ENCODE data around the gene LYPD6. TPM values are rescaled to one million over a fixed set of nuclear protein-coding genes. Genes with fewer than 3 reads are reported as not detected.

Gene LYPD6
- total and polyA plus RNA-seq, 2 donors (not counting 3 experiments of a cell fraction or from before 2014, with no cell fraction given), result 3.0 to 4.0 TPM

GRCh38 chr2:149473521-149473920 lies 143.1 kb downstream of the LYPD6 start:
- Histone ChIP-seq H3K4me2 (ENCODE audit: insufficient read depth, low read length) (no peak overlapping the region), H3K27ac (ENCODE audit: insufficient read depth, low read depth, low read length) (no peak overlapping the region), H2AFZ (ENCODE audit: low read depth, low read length) (no peak overlapping the region), H3K9ac (replicated peaks; ENCODE audit: extremely low read depth, insufficient read depth, low read length) (no peak overlapping the region), H3K79me2 (ENCODE audit: control insufficient read depth, insufficient read depth, low read length) (no peaks in the 10 kb centered on the region), H3K27me3 (ENCODE audit: control insufficient read depth in 2 of 2, insufficient read depth in 2 of 2, low read length in 2 of 2) (no peaks in the 10 kb centered on the region), H3K9me3 (replicated peaks; ENCODE audit: control insufficient read depth, insufficient read depth, low read length) (no peaks in the 10 kb centered on the region), H4K20me1 (replicated peaks; ENCODE audit: control insufficient read depth, extremely low read depth, insufficient read depth, low read length) (no peaks in the 10 kb centered on the region), H3K36me3 (ENCODE audit: control insufficient read depth in 2 of 2, extremely low read depth in 1 of 2, insufficient read depth in 2 of 2, low read length in 2 of 2) (no peaks in the 10 kb centered on the region), H3K4me3 (replicated peaks in 1 of 3; ENCODE audit: insufficient read depth in 1 of 3, low read depth in 1 of 3, low read length in 3 of 3) (no peak overlapping the region), H3K4me1 (ENCODE audit: control insufficient read depth, extremely low read depth, insufficient read depth, low read length) (no peaks in the 10 kb centered on the region), H3K9me1 (replicated peaks; ENCODE audit: control insufficient read depth, extremely low read depth, insufficient read depth, low read length) (no peaks in the 10 kb centered on the region)
- intact Hi-C loops (cut with micrococcal nuclease), result no loop called here
- POLR2A ChIA-PET, result no interaction called here
- BruUV-seq (replicated peaks), result no TSS peak
- TF ChIP-seq POLR2A (IDR thresholded peaks at IDR 0.05; ENCODE audit: low read depth, low read length) (no peak), CTCF (IDR thresholded peaks at IDR 0.05; ENCODE audit: extremely low read depth in 1 of 2, insufficient read depth in 1 of 2, low read depth in 1 of 2, low read length in 2 of 2) (no peak), JUN (IDR thresholded peaks at IDR 0.05; ENCODE audit: borderline replicate concordance, insufficient read depth, insufficient read length, low read depth) (no peak), FOS (IDR thresholded peaks at IDR 0.05; ENCODE audit: borderline replicate concordance, insufficient read depth, low read length) (no peak), GATA2 (IDR thresholded peaks at IDR 0.05; ENCODE audit: insufficient read depth, insufficient read length, low read depth, low read length) (no peak), EZH2 (IDR thresholded peaks at IDR 0.05; ENCODE audit: borderline replicate concordance, low read depth, low read length, severe bottlenecking) (no peak)
- dilution Hi-C loops (cut with MboI; ENCODE audit: extremely low pct_ligation_motif_present, low sequenced_read_pairs), result no loop called here
- FAIRE-seq (no peak), DNase-seq (ENCODE audit: low read depth, low spot score) (no peak)
- CTCF ChIA-PET, result no interaction called here

All from endothelial cell of umbilical vein (primary cell).